Trophoblast cell (in vitro differentiated cells and primary cell): ENCODE measurements around the gene HOXD11.

Experiments
- DNase-seq, 2 donors: peaks; one replicate each; pipeline ENCODE4 v3.0.0-alpha.2; 2016
- H2AFZ ChIP-seq: 2 replicates; pipeline ENCODE4 v1.6.1; 2013; ENCODE audit warnings: low read length, moderate library complexity, mild to moderate bottlenecking; ENCODE audit not compliant: insufficient read depth, poor library complexity
- H2AK5ac ChIP-seq: 2 replicates; pipeline ENCODE4 v1.6.1; 2013; ENCODE audit warnings: mild to moderate bottlenecking, low read length
- H2BK120ac ChIP-seq: 2 replicates; pipeline ENCODE4 v1.6.1; 2013; ENCODE audit warnings: low read length, mild to moderate bottlenecking, moderate library complexity; ENCODE audit not compliant: insufficient read depth, poor library complexity
- H2BK12ac ChIP-seq: 2 replicates; pipeline ENCODE4 v1.6.1; 2013; ENCODE audit warnings: mild to moderate bottlenecking, low read length, moderate library complexity
- H2BK5ac ChIP-seq: 2 replicates; pipeline ENCODE4 v1.6.1; 2013; ENCODE audit warnings: low read length, low read depth, moderate library complexity, mild to moderate bottlenecking; ENCODE audit not compliant: poor library complexity
- H3K14ac ChIP-seq: 2 replicates; pipeline ENCODE4 v1.6.1; 2013; ENCODE audit warnings: mild to moderate bottlenecking, low read length
- H3K18ac ChIP-seq: 2 replicates; pipeline ENCODE4 v1.6.1; 2013; ENCODE audit warnings: mild to moderate bottlenecking, low read length
- H3K23ac ChIP-seq: 2 replicates; pipeline ENCODE4 v1.6.1; 2013; ENCODE audit warnings: low read length
- H3K27ac ChIP-seq: 2 replicates; pipeline ENCODE4 v1.5.1; 2013; ENCODE audit warnings: low read depth, mild to moderate bottlenecking, inconsistent platforms, low read length, moderate library complexity
- H3K27me3 ChIP-seq: 2 replicates; pipeline ENCODE4 v1.6.1; 2013; ENCODE audit warnings: inconsistent platforms, mild to moderate bottlenecking, low read length, moderate library complexity; ENCODE audit not compliant: insufficient read depth
- H3K36me3 ChIP-seq, 2 experiments: 1 replicate in 1 of 2; 2 replicates in 1 of 2; pipeline ENCODE4 v1.6.1; 2013; ENCODE audit warnings: low read length in 2 of 2, mild to moderate bottlenecking in 2 of 2, moderate library complexity in 1 of 2; ENCODE audit not compliant: insufficient read depth in 2 of 2, control insufficient read depth in 1 of 2
- H3K4ac ChIP-seq: 2 replicates; pipeline ENCODE4 v1.6.1; 2013; ENCODE audit warnings: low read depth, mild to moderate bottlenecking, low read length, moderate library complexity
- H3K4me1 ChIP-seq, 2 experiments: 1 replicate in 1 of 2; 2 replicates in 1 of 2; pipeline ENCODE4 v1.6.1; 2013; ENCODE audit warnings: low read length in 2 of 2, mild to moderate bottlenecking in 2 of 2, moderate library complexity in 1 of 2; ENCODE audit not compliant: insufficient read depth in 2 of 2, control insufficient read depth in 1 of 2
- H3K4me2 ChIP-seq: 2 replicates; pipeline ENCODE4 v1.6.1; 2013; ENCODE audit warnings: inconsistent platforms, mild to moderate bottlenecking, low read length, moderate library complexity
- H3K4me3 ChIP-seq: 2 replicates; pipeline ENCODE4 v1.5.1; 2013; ENCODE audit warnings: mild to moderate bottlenecking, low read depth, low read length, inconsistent platforms
- H3K79me1 ChIP-seq: one replicate; pipeline ENCODE4 v1.6.1; 2013; ENCODE audit warnings: low read length
- H3K79me2 ChIP-seq: 2 replicates; pipeline ENCODE4 v1.6.1; 2013; ENCODE audit warnings: low read length, mild to moderate bottlenecking; ENCODE audit not compliant: control insufficient read depth, insufficient read depth, poor library complexity
- H3K9ac ChIP-seq: 2 replicates; pipeline ENCODE4 v1.6.1; 2013; ENCODE audit warnings: mild to moderate bottlenecking, low read length
- H3K9me3 ChIP-seq: 2 replicates; pipeline ENCODE4 v1.6.1; 2013; ENCODE audit warnings: low read depth, mild to moderate bottlenecking, control low read depth, inconsistent platforms, low read length; ENCODE audit not compliant: insufficient read depth
- H4K12ac ChIP-seq: 2 replicates; pipeline ENCODE4 v1.6.1; 2013; ENCODE audit warnings: low read depth, mild to moderate bottlenecking, low read length, moderate library complexity
- H4K8ac ChIP-seq: 2 replicates; pipeline ENCODE4 v1.6.1; 2013; ENCODE audit warnings: low read depth, mild to moderate bottlenecking, low read length, moderate library complexity
- H4K91ac ChIP-seq: one replicate; pipeline ENCODE4 v1.6.1; 2013; ENCODE audit warnings: low read depth, mild to moderate bottlenecking, low read length, moderate library complexity
- WGBS: extraction: QIAGEN DNeasy Blood & Tissue Kit; methylation state at CpG from one replicate; pipeline ENCODE4 v1.1.7; 2013; ENCODE audit warnings: missing lambda C conversion rate; ENCODE audit not compliant: insufficient read length, insufficient coverage; ENCODE audit errors: extremely low coverage; 5-methylcytosine and 5-hydroxymethylcytosine counted together

The HOXD11 gene

GRCh38 chr2:176142281-176142680, 35.2 kb downstream of the HOXD11 start:
- Histone ChIP-seq H2BK5ac (no peak overlapping the region), H2BK120ac (no peak overlapping the region), H3K9ac (no peak overlapping the region), H4K8ac (no peak overlapping the region), H3K79me1 (peaks cover 2% of the 10 kb centered on the region), H2AFZ (no peak overlapping the region), H3K36me3 (no peaks in the 10 kb centered on the region), H3K4me2 (no peak overlapping the region), H2AK5ac (no peak overlapping the region), H3K9me3 (peaks cover 3% of the 10 kb centered on the region), H3K27me3 (peaks cover 52% of the 10 kb centered on the region), H4K12ac (no peak overlapping the region), H3K14ac (no peak overlapping the region), H2BK12ac (no peak overlapping the region), H3K23ac (no peak overlapping the region), H4K91ac (no peak overlapping the region), H3K18ac (no peak overlapping the region), H3K27ac (no peak overlapping the region), H3K4me3 (no peak overlapping the region), H3K4ac (no peak overlapping the region), H3K4me1 (peaks cover 0 to 6% of the 10 kb centered on the region in 2 experiments), H3K79me2 (no peaks in the 10 kb centered on the region)
- DNase-seq: no peak
- no CpG with 5 or more reads among the region's 2 CpGs for WGBS

- H3K9me3 ChIP-seq: peaks cover 7% of the 10 kb centered on the region
- no peak overlapping the region for H3K4me2 ChIP-seq
- H3K23ac ChIP-seq: peak overlapping the region; percentile 7
- H4K12ac ChIP-seq: no peak overlapping the region
- peaks cover 2% of the 10 kb centered on the region for H3K79me1 ChIP-seq
- no peak overlapping the region for H2BK120ac ChIP-seq
- no peak overlapping the region for H3K14ac ChIP-seq
- no peak for DNase-seq
- H3K4me1 ChIP-seq: peaks cover 0 to 4% of the 10 kb centered on the region in 2 experiments
- no peak overlapping the region for H3K4ac ChIP-seq
- H2AFZ ChIP-seq: no peak overlapping the region
- H2AK5ac ChIP-seq: no peak overlapping the region
- H3K4me3 ChIP-seq: no peak overlapping the region
- no peak overlapping the region for H3K18ac ChIP-seq
- H2BK5ac ChIP-seq: no peak overlapping the region
- no peaks in the 10 kb centered on the region for H3K36me3 ChIP-seq
- no peak overlapping the region for H3K27ac ChIP-seq
- no CpG with 5 or more reads among the region's 4 CpGs for WGBS
- peaks cover 67% of the 10 kb centered on the region for H3K27me3 ChIP-seq
- H3K79me2 ChIP-seq: no peaks in the 10 kb centered on the region
- H2BK12ac ChIP-seq: no peak overlapping the region
- H3K9ac ChIP-seq: no peak overlapping the region
- H4K91ac ChIP-seq: no peak overlapping the region
- H4K8ac ChIP-seq: no peak overlapping the region
These were observed 38.2 kb downstream of the HOXD11 start for GRCh38 chr2:176145085-176145969.

- Histone ChIP-seq H3K4me2 (no peak overlapping the region), H4K91ac (no peak overlapping the region)
- no CpG with 5 or more reads among the region's 6 CpGs for WGBS
These were observed 39.0 kb downstream of the HOXD11 start for GRCh38 chr2:176146101-176146500.

GRCh38 chr2:176146645-176147044, 39.6 kb downstream of the HOXD11 start:
- DNase-seq: no peak
- Histone ChIP-seq H2AK5ac (no peak overlapping the region), H3K9ac (no peak overlapping the region), H2AFZ (no peak overlapping the region), H4K12ac (no peak overlapping the region), H2BK120ac (no peak overlapping the region), H2BK5ac (no peak overlapping the region), H3K4me3 (no peak overlapping the region), H2BK12ac (no peak overlapping the region), H3K79me2 (no peaks in the 10 kb centered on the region), H3K79me1 (no peaks in the 10 kb centered on the region), H3K23ac (no peak overlapping the region), H3K4ac (no peak overlapping the region), H3K4me1 (peaks cover 2% of the 10 kb centered on the region in 2 experiments), H3K27ac (no peak overlapping the region), H3K18ac (no peak overlapping the region), H4K91ac (no peak overlapping the region), H3K27me3 (peaks cover 76% of the 10 kb centered on the region), H3K4me2 (no peak overlapping the region), H3K9me3 (peaks cover 11% of the 10 kb centered on the region), H3K36me3 (no peaks in the 10 kb centered on the region), H4K8ac (no peak overlapping the region), H3K14ac (no peak overlapping the region)

More at GRCh38 chr2:176146101-176146500, 39.0 kb downstream of the HOXD11 start:
- no peaks in the 10 kb centered on the region for H3K36me3 ChIP-seq
- H3K4me1 ChIP-seq: no peaks in the 10 kb centered on the region
- no peak overlapping the region for H2BK12ac ChIP-seq
- no peak overlapping the region for H3K4me3 ChIP-seq
- H4K12ac ChIP-seq: no peak overlapping the region
- peaks cover 9% of the 10 kb centered on the region for H3K9me3 ChIP-seq
- H3K14ac ChIP-seq: no peak overlapping the region
- no peak overlapping the region for H2BK120ac ChIP-seq
- no peak overlapping the region for H3K23ac ChIP-seq
- no peak overlapping the region for H3K27ac ChIP-seq
- H4K8ac ChIP-seq: no peak overlapping the region
- H2AK5ac ChIP-seq: no peak overlapping the region
- H2AFZ ChIP-seq: no peak overlapping the region
- H3K27me3 ChIP-seq: peaks cover 73% of the 10 kb centered on the region
- no peak for DNase-seq
- H3K9ac ChIP-seq: no peak overlapping the region
- H3K4ac ChIP-seq: no peak overlapping the region
- no peaks in the 10 kb centered on the region for H3K79me2 ChIP-seq
- H3K79me1 ChIP-seq: no peaks in the 10 kb centered on the region
- H3K18ac ChIP-seq: no peak overlapping the region
- no peak overlapping the region for H2BK5ac ChIP-seq
